Measurements from ENCODE around the gene MREG. TPM values are rescaled to one million over a fixed set of nuclear protein-coding genes. Genes with fewer than 3 reads are reported as not detected.

Gene MREG
- total RNA-seq, 1 experiment from 2014 or later: 16.9 TPM

DNA sequence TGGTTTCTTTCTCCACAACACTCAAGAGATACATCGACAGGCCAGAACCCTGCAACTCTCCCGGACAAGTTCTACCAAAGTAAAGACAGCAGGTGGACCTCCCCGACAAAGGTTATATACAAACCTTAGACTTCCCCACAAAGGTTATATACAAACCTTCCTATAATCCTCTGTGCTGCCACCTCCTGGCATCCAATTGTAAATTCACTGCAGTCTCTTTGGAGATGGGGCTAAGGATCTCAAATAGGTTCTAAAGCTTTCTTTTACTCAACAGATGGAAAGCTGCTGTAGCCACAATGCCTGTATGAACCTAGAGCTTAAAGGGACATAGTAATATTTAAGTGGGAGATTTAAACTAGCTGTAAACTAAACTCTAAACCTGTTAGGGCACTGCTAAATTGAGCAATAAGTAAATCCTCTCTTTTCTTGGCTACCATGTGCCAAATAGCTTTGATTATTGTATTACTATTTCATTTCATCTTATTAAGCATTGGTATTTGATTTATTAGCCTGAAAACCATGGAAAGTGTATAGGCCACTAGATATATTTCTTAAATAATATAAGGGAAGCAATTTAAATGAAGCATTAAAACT lies 9.8 kb upstream of the MREG start:
- Histone ChIP-seq H3K9me2 (ENCODE audit: insufficient read depth) (no peaks in the 10 kb centered on the region), H2AFZ (ENCODE audit: low read depth, low read length, poor library complexity, severe bottlenecking) (no peak overlapping the region), H3K79me2 (ENCODE audit: insufficient read depth, low read length) (no peaks in the 10 kb centered on the region), H3K36me3 (ENCODE audit: control insufficient read depth in 1 of 2, insufficient read depth in 2 of 2, low read length in 2 of 2) (no peaks in the 10 kb centered on the region), H3K27ac (ENCODE audit: low read depth, low read length) (no peak overlapping the region), H4K20me1 (ENCODE audit: insufficient read depth) (no peaks in the 10 kb centered on the region), H3K4me3 (replicated peaks in 1 of 2; ENCODE audit: low read depth in 1 of 2, low read length in 2 of 2) (no peak overlapping the region), H3K27me3 (ENCODE audit: insufficient read depth, low read length) (no peaks in the 10 kb centered on the region), H3K4me2 (ENCODE audit: low read length) (no peak overlapping the region), H3K4me1 (ENCODE audit: control insufficient read depth in 1 of 2, insufficient read depth in 2 of 2, low read length in 2 of 2) (no peaks in the 10 kb centered on the region), H3K9ac (ENCODE audit: low read length) (no peak overlapping the region), H3K9me3 (ENCODE audit: control insufficient read depth in 1 of 2, insufficient read depth in 1 of 2, low read depth in 1 of 2, low read length in 2 of 2) (no peaks in the 10 kb centered on the region)
- CTCF ChIA-PET: interaction anchor here (0.7 to 1.6 kb wide), 11 partner anchors 10 to 94 kb away, joined by 3 to 10 read pairs (median 3); partner anchors contain the start of gene PECR
- peak; percentile 96 for ATAC-seq
- peak; percentile 58 for TF ChIP-seq RAD21 (IDR thresholded peaks at IDR 0.05; ENCODE audit: low read depth)
- TF ChIP-seq, protein P1, sequence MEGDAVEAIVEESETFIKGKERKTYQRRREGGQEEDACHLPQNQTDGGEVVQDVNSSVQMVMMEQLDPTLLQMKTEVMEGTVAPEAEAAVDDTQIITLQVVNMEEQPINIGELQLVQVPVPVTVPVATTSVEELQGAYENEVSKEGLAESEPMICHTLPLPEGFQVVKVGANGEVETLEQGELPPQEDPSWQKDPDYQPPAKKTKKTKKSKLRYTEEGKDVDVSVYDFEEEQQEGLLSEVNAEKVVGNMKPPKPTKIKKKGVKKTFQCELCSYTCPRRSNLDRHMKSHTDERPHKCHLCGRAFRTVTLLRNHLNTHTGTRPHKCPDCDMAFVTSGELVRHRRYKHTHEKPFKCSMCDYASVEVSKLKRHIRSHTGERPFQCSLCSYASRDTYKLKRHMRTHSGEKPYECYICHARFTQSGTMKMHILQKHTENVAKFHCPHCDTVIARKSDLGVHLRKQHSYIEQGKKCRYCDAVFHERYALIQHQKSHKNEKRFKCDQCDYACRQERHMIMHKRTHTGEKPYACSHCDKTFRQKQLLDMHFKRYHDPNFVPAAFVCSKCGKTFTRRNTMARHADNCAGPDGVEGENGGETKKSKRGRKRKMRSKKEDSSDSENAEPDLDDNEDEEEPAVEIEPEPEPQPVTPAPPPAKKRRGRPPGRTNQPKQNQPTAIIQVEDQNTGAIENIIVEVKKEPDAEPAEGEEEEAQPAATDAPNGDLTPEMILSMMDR (IDR thresholded peaks at IDR 0.05 in 2 of 3, conservative IDR thresholded peaks at IDR 0.05 in 1 of 3; ENCODE audit: borderline replicate concordance in 1 of 3, insufficient read depth in 1 of 3, low read depth in 2 of 3, low read length in 2 of 3): peak; percentile 73 to 76 (median 74); a peak in 5 of 6 replicates
- TF ChIP-seq SRF (IDR thresholded peaks at IDR 0.05; ENCODE audit: low read depth): 0 out of 2 replicates have a peak, but pooled peaks have one; percentile 29
- TF ChIP-seq EGR1 (IDR thresholded peaks at IDR 0.05; ENCODE audit: low read depth): no peak
- no peak for TF ChIP-seq ZNF274 (IDR thresholded peaks at IDR 0.05; ENCODE audit: low read depth, low read length)
- peak; percentile 42 for DNase-seq (ENCODE audit: low read depth, low spot score)
- POLR2A ChIA-PET: no interaction called here
- RAD21 ChIA-PET (ENCODE audit: low non-redundant PET in 1 of 2, low total read pairs in 2 of 2, uncharacterized antibody in 2 of 2, unreplicated experiment in 2 of 2): interaction anchor here in 1 of 2 experiments (0.6 kb wide), 1 partner anchor 13 kb away, joined by 3 read pairs; no protein-coding TSS in a partner anchor
- intact Hi-C loops (cut with micrococcal nuclease): loop anchor here (1.0 kb wide), 1 partner anchor 73 kb away; no protein-coding TSS in a partner anchor
- BruUV-seq (replicated peaks): no TSS peak

Measured in HCT116 (cell line).